HG02610 (cell line): ENCODE measurements around the gene NCKAP5L.
A peak's percentile ranks its signal among the peaks of the same experiment; 100 is the strongest.
"Not testable (repeated sequence)": the region's sequence is repeated elsewhere in the genome, so short reads cannot be mapped to it uniquely, and the experiment has no call there.

Experiments
- ATAC-seq: cut with Tn5 transposase; IDR thresholded peaks from one replicate; pipeline ENCODE4 v1.9.1; 2021; ENCODE audit warnings: mild to moderate bottlenecking, moderate library complexity; ENCODE audit not compliant: unreplicated experiment

NCKAP5L gene

GRCh38 chr12:49828133-49829091, at the start of gene NCKAP5L:
TSS of gene NCKAP5L (minus strand) at chr12:49828413. CDS start at chr12:49804044, 24,369 bp downstream.
- ATAC-seq: peak; percentile 93

GRCh38 chr12:49877066-49877465, 48.9 kb upstream of the NCKAP5L start:
- ATAC-seq: no peak

- ATAC-seq: no peak
Observed at GRCh38 chr12:49876070-49876469, 47.9 kb upstream of the NCKAP5L start.

- no peak for ATAC-seq
Observed at GRCh38 chr12:49875115-49875720, 47.0 kb upstream of the NCKAP5L start.

GRCh38 chr12:49874142-49874897, 46.1 kb upstream of the NCKAP5L start:
- ATAC-seq: no peak

- no peak for ATAC-seq
Observed at GRCh38 chr12:49873361-49873934, 45.2 kb upstream of the NCKAP5L start.

GRCh38 chr12:49872781-49873181, 44.6 kb upstream of the NCKAP5L start:
- no peak for ATAC-seq

GRCh38 chr12:49872381-49872780, 44.2 kb upstream of the NCKAP5L start:
- no peak for ATAC-seq

- not testable (repeated sequence) for ATAC-seq
Observed at GRCh38 chr12:49871811-49872251, 43.6 kb upstream of the NCKAP5L start.

GRCh38 chr12:49871263-49871561, 43.0 kb upstream of the NCKAP5L start:
- ATAC-seq: no peak

GRCh38 chr12:49870501-49871262, 42.5 kb upstream of the NCKAP5L start:
- no peak for ATAC-seq

- no peak for ATAC-seq
Observed at GRCh38 chr12:49869816-49870500, 41.7 kb upstream of the NCKAP5L start.

GRCh38 chr12:49868952-49869815, 41.0 kb upstream of the NCKAP5L start:
- no peak for ATAC-seq

GRCh38 chr12:49868449-49868848, 40.2 kb upstream of the NCKAP5L start:
- no peak for ATAC-seq

- ATAC-seq: no peak
Observed at GRCh38 chr12:49867570-49868341, 39.5 kb upstream of the NCKAP5L start.

GRCh38 chr12:49866859-49867569, 38.8 kb upstream of the NCKAP5L start:
- ATAC-seq: no peak

GRCh38 chr12:49865782-49866135, 37.5 kb upstream of the NCKAP5L start:
- ATAC-seq: no peak
